Heart left ventricle (tissue), 16 donors: ENCODE results near the gene ATP1A4. TPM values are rescaled to one million over a fixed set of nuclear protein-coding genes. Genes with fewer than 3 reads are reported as not detected.

Experiments
- ATAC-seq, 4 donors: fragments of 200-7000 bp; cut with Tn5 transposase; one replicate each; pipeline ENCODE4 v1.9.1; 2020 to 2022; ENCODE audit warnings: moderate library complexity in 4 of 4, mild to moderate bottlenecking in 3 of 4, moderate number of reproducible peaks in 1 of 4
- DNase-seq, 5 donors: peaks; one replicate each; pipeline ENCODE4 v3.0.0-alpha.2; 2020
- H3K27ac ChIP-seq, 12 donors: fragments of 200-600 bp; sonication (generic) in 4 of 12; one replicate each; pipeline versions ENCODE4 v1.5.0 to v1.8.0; 2016 to 2022; ENCODE audit warnings: mild to moderate bottlenecking in 2 of 12
- H3K27me3 ChIP-seq, 9 donors: fragments of 200-600 bp; sonication (generic) in 2 of 9; one replicate each; pipeline versions ENCODE4 v1.5.1 to v1.8.0; 2016 to 2022; ENCODE audit warnings: mild to moderate bottlenecking in 3 of 9
- H3K36me3 ChIP-seq, 9 donors: fragments of 200-600 bp; sonication (generic) in 2 of 9; one replicate each; pipeline versions ENCODE4 v1.5.0 to v1.8.0; 2018 to 2022; ENCODE audit warnings: mild to moderate bottlenecking in 2 of 9
- H3K4me1 ChIP-seq, 12 donors: fragments of 200-600 bp; sonication (generic) in 4 of 12; one replicate each; pipeline versions ENCODE4 v1.5.0 to v1.8.0; 2016 to 2022; ENCODE audit warnings: mild to moderate bottlenecking in 3 of 12
- H3K4me3 ChIP-seq, 12 donors: fragments of 200-600 bp; sonication (generic) in 4 of 12; one replicate each; pipeline versions ENCODE4 v1.5.0 to v1.8.0; 2017 to 2022; ENCODE audit warnings: mild to moderate bottlenecking in 9 of 12, moderate library complexity in 4 of 12
- H3K9me3 ChIP-seq, 12 donors: fragments of 200-600 bp; sonication (generic) in 4 of 12; one replicate each; pipeline versions ENCODE4 v1.5.0 to v1.8.0; 2016 to 2022; ENCODE audit warnings: mild to moderate bottlenecking in 1 of 12
- POLR2A ChIP-seq, 2 donors: fragments of 450-650 bp; IDR thresholded peaks; one replicate each; pipeline ENCODE4 v1.6.1; 2017; ENCODE audit warnings: antibody characterized with exemption in 2 of 2, mild to moderate bottlenecking in 2 of 2, moderate library complexity in 2 of 2
- WGBS, 4 donors: extraction: QIAGEN DNeasy Blood & Tissue Kit in 2 of 4; methylation state at CpG; one replicate each; pipeline versions ENCODE4 v1.1.5 to v1.1.7; 2013 to 2018; 5-methylcytosine and 5-hydroxymethylcytosine counted together
- intact Hi-C, 10 donors: fragments of 100-400 bp; cut with DNase I; formaldehyde crosslinking; loops; one replicate each; pipeline versions ENCODE4 v1.11.1 to v1.14.2; 2022
- polyA plus RNA-seq, 2 donors: library from polyadenylated mRNA; stranded (reverse); fragments of 200-250 nt; gene quantifications; one replicate each; pipeline ENCODE4 v1.2.3, GENCODE V29; 2013
- total RNA-seq, 9 donors: library from RNA; depleted of rRNA in 2 of 9; stranded (reverse); fragments of >200 nt in 2 of 9; fragmentation: NEBNext Ultra II Directional in 3 of 9; extraction: Animal tissue kit (Norgen Biotek cat#: 25700) in 3 of 9; gene quantifications; one replicate each; pipeline versions ENCODE4 v1.1.0 to v1.2.4, GENCODE V29; 2016 to 2023
- TF ChIP-seq, protein P1 (sequence below), 12 donors: fragments of 200-600 bp; sonication (generic) in 4 of 12; IDR thresholded peaks; one replicate each; pipeline versions ENCODE4 v1.5.0 to v1.8.0; 2018 to 2022; ENCODE audit warnings: antibody characterized with exemption in 12 of 12, mild to moderate bottlenecking in 5 of 12
- donor health status: ischemic (EF 13 %, LVEDD 7.1; RV severe dilation, severe dysfunction).
- donor health status: healthy with polysubstance abuse.
- donor health status: DM: no; HTN: yes; CAD: no.
- donor health status: DM: no; HTN: no; CAD: no.
- donor health status: ischemic (EF 25% LVEDD 6.9; RV normal size, moderate dysfunction).
- donor health status: ischemic (EF 25% LVEDD 5.7; RV mildly dilated, moderate dysfunction).
- donor health status: healthy.
- donor health status: DM: yes; HTN: yes; CAD: no.
- donor health status: ischemic (EF 35%, LVEDD 5.7; RV mildly dilated, moderate dysfunction).
- donor health status: nonischemic (EF 11% LVEDD 7.7; RV severe dilation, severe dysfunction).
- donor health status: DM: yes; HTN: yes; CAD: no.
- donor health status: PGD.
- donor health status: ischemic (EF 29% LVEDD 5.4; RV normal size, mild dysfunction).
- donor health status: nonischemic (EF 23%, LVEDD 6.1; RV moderate dilation, normal function).

Gene ATP1A4
- total and polyA plus RNA-seq, 11 donors: 0.09 to 1.3 (median 0.25) TPM; not detected in 6

DNA sequence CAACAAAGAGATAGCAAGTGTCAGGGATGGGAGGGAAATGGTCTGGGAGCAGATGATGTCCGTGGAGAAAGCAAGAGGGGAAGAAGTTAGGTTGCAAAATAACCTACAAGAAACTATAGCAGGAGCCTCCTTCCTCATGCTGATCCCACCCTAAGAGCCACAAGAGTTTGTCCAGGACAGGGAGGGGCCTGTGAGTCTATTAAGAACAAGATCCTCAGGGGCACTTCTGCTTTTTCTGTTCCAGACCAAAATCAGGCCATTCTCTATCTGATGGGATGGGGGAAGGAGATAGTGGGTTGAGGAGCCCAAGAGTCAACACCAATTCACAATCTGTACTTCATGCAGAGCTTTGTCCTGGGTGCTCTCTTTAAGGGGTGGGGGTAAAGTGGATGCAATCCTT lies 7.7 kb upstream of the ATP1A4 start:
- no peak overlapping the region for H3K27ac ChIP-seq
- peaks cover 0 to 45% (median 19%) of the 10 kb centered on the region in 9 donors for H3K36me3 ChIP-seq
- 32 to 56% (median 45%) methylated on average over 1 of the region's 1 CpG for WGBS, 4 donors
- H3K4me3 ChIP-seq: no peak overlapping the region
- peaks cover 0 to 9% (median 0%) of the 10 kb centered on the region in 12 donors for H3K4me1 ChIP-seq
- intact Hi-C loops: no loop called here
- H3K27me3 ChIP-seq: no peaks in the 10 kb centered on the region
- ATAC-seq (peak in 1 of 4 donors; percentile 10), DNase-seq (no peak)
- TF ChIP-seq POLR2A (IDR thresholded peaks at IDR 0.05): no peak
- TF ChIP-seq, protein P1, sequence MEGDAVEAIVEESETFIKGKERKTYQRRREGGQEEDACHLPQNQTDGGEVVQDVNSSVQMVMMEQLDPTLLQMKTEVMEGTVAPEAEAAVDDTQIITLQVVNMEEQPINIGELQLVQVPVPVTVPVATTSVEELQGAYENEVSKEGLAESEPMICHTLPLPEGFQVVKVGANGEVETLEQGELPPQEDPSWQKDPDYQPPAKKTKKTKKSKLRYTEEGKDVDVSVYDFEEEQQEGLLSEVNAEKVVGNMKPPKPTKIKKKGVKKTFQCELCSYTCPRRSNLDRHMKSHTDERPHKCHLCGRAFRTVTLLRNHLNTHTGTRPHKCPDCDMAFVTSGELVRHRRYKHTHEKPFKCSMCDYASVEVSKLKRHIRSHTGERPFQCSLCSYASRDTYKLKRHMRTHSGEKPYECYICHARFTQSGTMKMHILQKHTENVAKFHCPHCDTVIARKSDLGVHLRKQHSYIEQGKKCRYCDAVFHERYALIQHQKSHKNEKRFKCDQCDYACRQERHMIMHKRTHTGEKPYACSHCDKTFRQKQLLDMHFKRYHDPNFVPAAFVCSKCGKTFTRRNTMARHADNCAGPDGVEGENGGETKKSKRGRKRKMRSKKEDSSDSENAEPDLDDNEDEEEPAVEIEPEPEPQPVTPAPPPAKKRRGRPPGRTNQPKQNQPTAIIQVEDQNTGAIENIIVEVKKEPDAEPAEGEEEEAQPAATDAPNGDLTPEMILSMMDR (IDR thresholded peaks at IDR 0.05): no peak
- H3K9me3 ChIP-seq: no peaks in the 10 kb centered on the region

DNA sequence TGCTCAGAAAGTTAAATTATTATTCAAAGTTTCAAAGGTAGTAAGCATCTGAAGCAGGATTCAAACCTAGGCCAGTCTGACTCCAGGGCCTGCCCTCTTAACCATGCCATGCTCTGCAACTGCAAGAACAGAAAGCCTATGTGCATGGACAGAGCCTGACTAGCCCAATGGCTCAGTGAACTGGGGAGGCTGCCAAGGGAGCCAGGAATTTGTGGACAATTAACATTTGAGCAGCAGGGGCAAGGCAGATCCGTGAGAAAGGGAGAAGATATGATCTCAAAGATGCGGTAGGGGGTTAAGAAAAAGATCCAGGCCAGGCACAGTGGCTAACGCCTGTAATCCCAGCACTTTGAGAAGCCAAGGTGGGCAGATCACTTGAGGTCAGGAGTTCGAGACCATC lies 6.5 kb upstream of the ATP1A4 start:
- TF ChIP-seq POLR2A (IDR thresholded peaks at IDR 0.05): no peak
- TF ChIP-seq, protein P1 (IDR thresholded peaks at IDR 0.05): no peak
- ATAC-seq (peak in 2 of 4 donors; percentile 10 to 21), DNase-seq (no peak)
- intact Hi-C loops: no loop called here
- Histone ChIP-seq H3K27me3 (no peaks in the 10 kb centered on the region), H3K27ac (no peak overlapping the region), H3K4me3 (no peak overlapping the region), H3K4me1 (peaks cover 0 to 17% (median 0%) of the 10 kb centered on the region in 12 donors), H3K36me3 (peaks cover 0 to 33% (median 13%) of the 10 kb centered on the region in 9 donors), H3K9me3 (no peaks in the 10 kb centered on the region)
- WGBS, 4 donors: 51 to 70% (median 61%) methylated on average over 4 of the region's 4 CpGs

DNA sequence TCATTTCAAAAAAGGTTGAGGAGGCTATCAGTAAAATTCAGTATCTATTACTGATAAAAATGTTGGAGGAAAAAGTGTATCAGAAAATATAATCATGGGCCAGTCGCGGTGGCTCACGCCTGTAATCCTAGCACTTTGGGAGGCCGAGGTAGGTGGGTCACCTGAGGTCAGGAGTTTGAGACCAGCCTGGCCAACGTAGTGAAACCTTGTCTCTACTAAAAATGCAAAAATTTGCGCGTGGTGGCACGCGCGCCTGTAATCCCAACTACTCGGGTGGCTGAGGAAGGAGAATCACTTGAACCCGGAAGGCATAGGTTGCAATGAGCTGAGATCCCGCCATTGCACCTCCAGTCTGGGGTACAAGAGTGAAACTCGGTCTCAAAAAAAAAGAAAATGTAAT lies 5.3 kb upstream of the ATP1A4 start:
- 92 to 94% (median 92%) methylated on average over 14 of the region's 14 CpGs for WGBS, 4 donors
- TF ChIP-seq, protein P1 (IDR thresholded peaks at IDR 0.05): no peak
- no peak for TF ChIP-seq POLR2A (IDR thresholded peaks at IDR 0.05)
- H3K36me3 ChIP-seq: peaks cover 0 to 21% (median 6%) of the 10 kb centered on the region in 9 donors
- DNase-seq (no peak), ATAC-seq (no peak)
- H3K27me3 ChIP-seq: no peaks in the 10 kb centered on the region
- H3K27ac ChIP-seq: no peak overlapping the region
- intact Hi-C loops: no loop called here
- H3K4me1 ChIP-seq: peaks cover 0 to 17% (median 0%) of the 10 kb centered on the region in 12 donors
- no peaks in the 10 kb centered on the region for H3K9me3 ChIP-seq
- no peak overlapping the region for H3K4me3 ChIP-seq

DNA sequence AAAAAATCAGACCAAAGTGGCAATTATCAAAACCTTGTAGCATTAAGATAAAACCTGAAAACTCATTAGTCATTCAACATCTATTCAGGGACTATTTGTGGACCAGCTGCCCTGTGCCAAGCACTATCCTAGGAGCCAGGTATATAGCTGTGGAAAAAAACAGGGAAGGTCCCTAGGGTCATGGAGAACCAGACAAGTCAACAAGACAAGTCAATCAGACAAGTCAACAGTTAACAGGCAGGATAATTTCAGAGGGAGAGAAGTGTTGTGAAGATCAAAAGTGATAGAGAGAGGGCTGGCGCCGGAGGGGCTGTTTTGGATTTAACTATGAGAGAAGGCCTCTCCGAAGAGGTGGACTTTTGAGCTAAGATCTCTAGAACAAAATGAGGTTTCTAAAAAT lies 3.3 kb upstream of the ATP1A4 start:
- 58 to 76% (median 72%) methylated on average over 3 of the region's 3 CpGs for WGBS, 4 donors
- ATAC-seq (peak; percentile 34 to 60 (median 38)), DNase-seq (no peak)
- Histone ChIP-seq H3K27me3 (no peaks in the 10 kb centered on the region), H3K36me3 (peaks cover 0 to 3% (median 0%) of the 10 kb centered on the region in 9 donors), H3K9me3 (no peaks in the 10 kb centered on the region), H3K27ac (peak overlapping the region in 3 of 12 donors; percentile 17 to 29 (median 27)), H3K4me1 (peaks cover 0 to 14% (median 0%) of the 10 kb centered on the region in 12 donors), H3K4me3 (no peak overlapping the region)
- TF ChIP-seq, protein P1 (IDR thresholded peaks at IDR 0.05): no peak
- no peak for TF ChIP-seq POLR2A (IDR thresholded peaks at IDR 0.05)
- intact Hi-C loops: no loop called here
